Hepatocyte (in vitro differentiated cells): ENCODE results near the gene TMPRSS6.

ENCODE experiments used
- CTCF ChIP-seq: fragments of 200-600 bp; sonication (generic); IDR thresholded peaks from 2 replicates; pipeline ENCODE4 v1.5.1; 2016; ENCODE audit warnings: antibody characterized with exemption, mild to moderate bottlenecking; ENCODE audit not compliant: poor library complexity
- EZH2 ChIP-seq: fragments of 200-600 bp; sonication (generic); IDR thresholded peaks from 2 replicates; pipeline ENCODE4 v1.6.1; 2016; ENCODE audit warnings: antibody characterized with exemption, mild to moderate bottlenecking, borderline replicate concordance
- EZH2phosphoT487 ChIP-seq: fragments of 200-600 bp; sonication (generic); IDR thresholded peaks from one replicate; pipeline ENCODE4 v1.6.1; 2018; ENCODE audit warnings: antibody characterized with exemption, mild to moderate bottlenecking, low read depth, moderate library complexity; ENCODE audit not compliant: unreplicated experiment, severe bottlenecking

- TF ChIP-seq CTCF (no peak), EZH2phosphoT487 (no peak), EZH2 (no peak)
These were observed 8.6 kb upstream of the TMPRSS6 start for GRCh38 chr22:37118083-37118482.
